HepG2 (cell line): ENCODE results near the gene UNC5A.

Experiments used
- NFIC ChIP-seq: IDR thresholded peaks from 2 replicates; pipeline ENCODE4 v1.6.1; 2012; ENCODE audit warnings: mild to moderate bottlenecking, low read length, inconsistent platforms
- TBL1XR1 ChIP-seq: fragments of 150-350 bp; IDR thresholded peaks from 2 replicates; pipeline ENCODE4 v1.6.1; 2014; ENCODE audit warnings: borderline replicate concordance, low read length; ENCODE audit not compliant: partially characterized antibody
- ZNF282 ChIP-seq: fragments of 450-650 bp; IDR thresholded peaks from 2 replicates; pipeline ENCODE4 v1.6.1; 2018; ENCODE audit not compliant: partially characterized antibody
- ZNF512 ChIP-seq: sonication (generic); formaldehyde crosslinking; IDR thresholded peaks from 2 replicates; pipeline ENCODE4 v1.4.0; 2020; ENCODE audit warnings: mild to moderate bottlenecking, missing genetic modification reagents
- ZNF570 ChIP-seq: sonication (generic); formaldehyde crosslinking; IDR thresholded peaks from 2 replicates; pipeline ENCODE4 v1.4.0; 2020; ENCODE audit warnings: mild to moderate bottlenecking, missing genetic modification reagents, borderline replicate concordance

DNA sequence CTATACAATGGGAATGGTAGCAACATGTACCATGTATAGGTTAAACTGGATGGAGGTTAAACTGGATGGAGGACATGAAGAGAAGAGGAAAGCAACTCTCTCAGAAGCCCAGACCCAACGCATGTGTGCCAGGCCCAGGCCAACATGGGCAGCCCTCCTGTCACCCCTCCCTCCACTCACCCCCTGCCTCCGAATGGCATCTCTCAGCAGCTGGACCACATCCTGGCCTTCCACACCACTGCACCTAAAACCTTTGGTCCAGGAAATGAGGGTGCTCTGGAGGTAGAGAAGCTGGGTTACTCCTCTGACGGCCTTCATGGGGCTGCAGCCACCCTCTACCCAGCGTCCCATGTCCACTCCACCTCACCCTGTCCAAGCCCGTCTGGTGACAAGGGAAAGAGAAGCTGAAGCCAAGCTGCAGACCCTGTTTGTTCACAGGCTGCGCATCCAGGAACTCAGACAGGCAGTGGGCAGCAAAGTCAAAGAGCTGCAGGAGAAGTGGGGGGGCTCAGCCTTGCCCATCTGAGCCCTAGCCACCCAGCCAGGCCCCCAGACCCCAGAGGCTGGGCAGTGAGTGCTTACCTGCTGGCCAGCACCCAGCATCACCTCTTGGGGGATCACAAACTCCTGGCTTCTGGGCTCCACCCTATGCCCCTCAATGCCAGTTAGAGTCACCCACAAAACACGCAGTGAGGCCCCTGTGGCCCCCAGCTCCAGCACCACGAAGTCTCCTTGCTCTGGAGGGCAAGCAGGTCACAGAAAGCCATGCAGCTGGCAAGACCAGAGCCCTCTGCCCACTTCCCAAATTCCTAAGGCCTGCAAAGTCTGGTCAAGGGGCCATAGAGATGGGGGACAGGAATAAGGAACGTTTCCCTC lies 80.3 kb downstream of the UNC5A start:
- TF ChIP-seq TBL1XR1 (no peak), ZNF512 (CRISPR knock-in tag) (no peak), ZNF570 (CRISPR knock-in tag) (no peak), NFIC (no peak), ZNF282 (no peak)
